Prostate gland (tissue), 2 donors: ENCODE data around the gene PCDHB6. TPM values are rescaled to one million over a fixed set of nuclear protein-coding genes. Genes with fewer than 3 reads are reported as not detected.
"Not testable (repeated sequence)": the region's sequence is repeated elsewhere in the genome, so short reads cannot be mapped to it uniquely, and the experiment has no call there.

ENCODE experiments used
- DNase-seq: peaks from one replicate; pipeline ENCODE4 v3.0.0-alpha.2; 2019; ENCODE audit warnings: low spot score
- H3K27ac ChIP-seq, 2 donors: fragments of 200-600 bp; sonication (generic); 2 replicates each; pipeline ENCODE4 v1.5.1; 2017 to 2019
- H3K27me3 ChIP-seq: fragments of 200-600 bp; sonication (generic); replicated peaks from 2 replicates; pipeline ENCODE4 v1.5.1; 2019; ENCODE audit not compliant: insufficient read depth
- H3K36me3 ChIP-seq, 2 donors: fragments of 200-600 bp; sonication (generic); 1 replicate in 1 of 2; 2 replicates in 1 of 2; pipeline versions ENCODE4 v1.5.1 to v1.8.1; 2017 to 2019
- H3K4me1 ChIP-seq: fragments of 200-600 bp; sonication (generic); replicated peaks from 2 replicates; pipeline ENCODE4 v1.5.1; 2019
- H3K4me3 ChIP-seq, 2 donors: fragments of 200-600 bp; sonication (generic); 2 replicates each; pipeline ENCODE4 v1.5.1; 2017 to 2019
- H3K9me3 ChIP-seq: fragments of 200-600 bp; sonication (generic); 2 replicates; pipeline ENCODE4 v1.5.1; 2017
- CTCF ChIP-seq, 4 experiments: fragments of 200-600 bp in 2 of 4; fragments of 450-650 bp in 2 of 4; sonication (generic) in 2 of 4; IDR thresholded peaks; 1 replicate in 3 of 4; 2 replicates in 1 of 4; pipeline ENCODE4 v1.5.1; 2016 to 2019; ENCODE audit warnings: antibody characterized with exemption in 4 of 4, mild to moderate bottlenecking in 2 of 4, moderate library complexity in 2 of 4
- POLR2A ChIP-seq: fragments of 450-650 bp; IDR thresholded peaks from one replicate; pipeline ENCODE4 v1.6.1; 2016; ENCODE audit warnings: antibody characterized with exemption, mild to moderate bottlenecking
- POLR2AphosphoS5 ChIP-seq: sonication (generic); formaldehyde crosslinking; IDR thresholded peaks from one replicate; pipeline ENCODE4 v1.6.1; 2017; ENCODE audit warnings: antibody characterized with exemption
- WGBS: methylation state at CpG from one replicate; pipeline ENCODE4 v1.1.5; 2018; 5-methylcytosine and 5-hydroxymethylcytosine counted together
- intact Hi-C: fragments of 100-400 bp; cut with DNase I; formaldehyde crosslinking; loops from one replicate; pipeline ENCODE4 v1.14.2; 2022
- total RNA-seq, 2 donors: library from RNA; depleted of rRNA; stranded (reverse); fragments of >200 nt; gene quantifications; one replicate each; pipeline ENCODE4 v1.1.0, GENCODE V29; 2016

Gene PCDHB6
- total RNA-seq, 2 donors from 2014 or later: 0.87 to 2.6 TPM

- H3K9me3 ChIP-seq: not testable (repeated sequence)
Observed at GRCh38 chr5:141179876-141180275, 30.0 kb downstream of the PCDHB6 start.

GRCh38 chr5:141180313-141180712, 30.5 kb downstream of the PCDHB6 start:
- Histone ChIP-seq H3K36me3 (no peaks in the 10 kb centered on the region), H3K9me3 (peaks cover 3% of the 10 kb centered on the region), H3K4me3 (no peak overlapping the region), H3K4me1 (no peaks in the 10 kb centered on the region), H3K27me3 (no peaks in the 10 kb centered on the region), H3K27ac (no peak overlapping the region)
- DNase-seq: no peak
- 12% methylated on average over 1 of the region's 1 CpG for WGBS
- intact Hi-C loops: no loop called here
- no peak for TF ChIP-seq POLR2A
- TF ChIP-seq CTCF (IDR thresholded peaks at IDR 0.05): no peak
- TF ChIP-seq POLR2AphosphoS5: no peak

More at GRCh38 chr5:141179876-141180275, 30.0 kb downstream of the PCDHB6 start:
- H3K4me1 ChIP-seq, intact Hi-C loops, H3K27ac ChIP-seq, H3K36me3 ChIP-seq, H3K27me3 ChIP-seq, DNase-seq, H3K4me3 ChIP-seq: not testable (repeated sequence)
- 32% methylated on average over 32 of the region's 32 CpGs for WGBS

- no peaks in the 10 kb centered on the region for H3K27me3 ChIP-seq
- H3K4me3 ChIP-seq: no peak within 1 kb of the TSS
- WGBS: 12% methylated on average over 13 of the region's 13 CpGs
- peaks cover 3% of the 10 kb centered on the region for H3K9me3 ChIP-seq
- no peak within 1 kb of the TSS for H3K27ac ChIP-seq
- DNase-seq: no peak
- intact Hi-C loops: no loop called here
- no peaks in the 10 kb centered on the region for H3K36me3 ChIP-seq
- H3K4me1 ChIP-seq: no peaks in the 10 kb centered on the region
- no peak for TF ChIP-seq POLR2A
- no peak for TF ChIP-seq POLR2AphosphoS5
Observed at GRCh38 chr5:141182248-141182647, 32.4 kb downstream of the PCDHB6 start, which contains the start of gene PCDHB16. PCDHB16 (plus strand) TSS chr5:141182387; CDS start chr5:141182560, 173 bp downstream.

GRCh38 chr5:141184117-141184855, 34.4 kb downstream of the PCDHB6 start:
- H3K36me3 ChIP-seq, H3K4me1 ChIP-seq, DNase-seq, H3K27ac ChIP-seq, H3K27me3 ChIP-seq, H3K9me3 ChIP-seq, H3K4me3 ChIP-seq, intact Hi-C loops: not testable (repeated sequence)
- WGBS: 26% methylated on average over 38 of the region's 69 CpGs

GRCh38 chr5:141186897-141187512, 37.1 kb downstream of the PCDHB6 start, which contains the start of gene PCDHB9:
PCDHB9 (plus strand) TSS chr5:141187161; CDS start chr5:141187319, 158 bp downstream.
- Histone ChIP-seq H3K27me3 (no peaks in the 10 kb centered on the region), H3K36me3 (no peaks in the 10 kb centered on the region), H3K27ac (no peak within 1 kb of the TSS), H3K4me3 (no peak within 1 kb of the TSS), H3K4me1 (no peaks in the 10 kb centered on the region), H3K9me3 (peaks cover 3% of the 10 kb centered on the region)
- DNase-seq: no peak
- TF ChIP-seq POLR2AphosphoS5 (no peak), POLR2A (no peak), CTCF (IDR thresholded peaks at IDR 0.05) (no peak)
- WGBS: 13% methylated on average over 9 of the region's 9 CpGs
- intact Hi-C loops: no loop called here

GRCh38 chr5:141188682-141189081, 38.8 kb downstream of the PCDHB6 start:
- WGBS: 16% methylated on average over 4 of the region's 37 CpGs
- H3K9me3 ChIP-seq: not testable (repeated sequence)

GRCh38 chr5:141189131-141189530, 39.3 kb downstream of the PCDHB6 start:
- intact Hi-C loops, DNase-seq, H3K36me3 ChIP-seq, H3K9me3 ChIP-seq, H3K4me1 ChIP-seq, H3K27ac ChIP-seq, H3K4me3 ChIP-seq, H3K27me3 ChIP-seq: not testable (repeated sequence)
- 30% methylated on average over 24 of the region's 35 CpGs for WGBS

More at GRCh38 chr5:141188682-141189081, 38.8 kb downstream of the PCDHB6 start:
- H3K4me3 ChIP-seq, H3K36me3 ChIP-seq, H3K27me3 ChIP-seq, H3K4me1 ChIP-seq, intact Hi-C loops, DNase-seq, H3K27ac ChIP-seq: not testable (repeated sequence)
